NB4 (cell line): ENCODE results near the gene RECQL.

Source experiments
- CTCF ChIP-seq: IDR thresholded peaks from one replicate; pipeline ENCODE4 v1.5.1; 2012; ENCODE audit warnings: low read depth, low read length
- POLR2A ChIP-seq: IDR thresholded peaks from 2 replicates; pipeline ENCODE4 v1.6.1; 2011; ENCODE audit warnings: mild to moderate bottlenecking; ENCODE audit not compliant: insufficient read length; ENCODE audit errors: extremely low read depth

GRCh38 chr12:21541773-21542172, 40.3 kb upstream of the RECQL start:
- TF ChIP-seq CTCF (no peak), POLR2A (no peak)
